GM18517 (cell line): Measurements from ENCODE around the gene RNPEP.
"Not testable (repeated sequence)": the region's sequence is repeated elsewhere in the genome, so short reads cannot be mapped to it uniquely, and the experiment has no call there.

ENCODE experiments used
- ATAC-seq: cut with Tn5 transposase; IDR thresholded peaks from one replicate; pipeline ENCODE4 v1.9.1; 2021; ENCODE audit warnings: mild to moderate bottlenecking, moderate library complexity; ENCODE audit not compliant: unreplicated experiment

RNPEP gene

GRCh38 chr1:201955729-201956143 is 26.7 kb upstream of the RNPEP start:
- peak; percentile 30 for ATAC-seq

GRCh38 chr1:201958348-201958747 is 24.1 kb upstream of the RNPEP start:
- no peak for ATAC-seq

GRCh38 chr1:201962382-201962781 is 20.1 kb upstream of the RNPEP start:
- not testable (repeated sequence) for ATAC-seq

- ATAC-seq: no peak
Measured at GRCh38 chr1:201964261-201964660, 18.2 kb upstream of the RNPEP start.

- no peak for ATAC-seq
Measured at GRCh38 chr1:201966171-201966570, 16.3 kb upstream of the RNPEP start.

- no peak for ATAC-seq
Measured at GRCh38 chr1:201968202-201968925, 14.1 kb upstream of the RNPEP start.

- ATAC-seq: no peak
Measured at GRCh38 chr1:201970334-201971159, 11.9 kb upstream of the RNPEP start.

GRCh38 chr1:201982082-201982622 is 296 bp upstream of the RNPEP start:
- peak; percentile 31 for ATAC-seq

GRCh38 chr1:201983380-201983805 is 945 bp downstream of the RNPEP start:
- ATAC-seq: no peak

- ATAC-seq: no peak
Measured at GRCh38 chr1:201984446-201984845, 2.0 kb downstream of the RNPEP start.

- no peak for ATAC-seq
Measured at GRCh38 chr1:201985355-201985754, 2.9 kb downstream of the RNPEP start.

GRCh38 chr1:201988601-201989000 is 6.2 kb downstream of the RNPEP start:
- no peak for ATAC-seq

GRCh38 chr1:201989354-201990128 is 7.1 kb downstream of the RNPEP start:
- no peak for ATAC-seq

- no peak for ATAC-seq
Measured at GRCh38 chr1:201990427-201990826, 8.0 kb downstream of the RNPEP start.

GRCh38 chr1:201999625-202000238 is 17.3 kb downstream of the RNPEP start:
- ATAC-seq: no peak

- no peak for ATAC-seq
Measured at GRCh38 chr1:202002507-202002906, 20.1 kb downstream of the RNPEP start.

GRCh38 chr1:202004711-202005110 is 22.3 kb downstream of the RNPEP start:
- no peak for ATAC-seq

GRCh38 chr1:202005958-202006357 is 23.5 kb downstream of the RNPEP start:
- no peak for ATAC-seq

- ATAC-seq: no peak
Measured at GRCh38 chr1:202007304-202007703, 24.9 kb downstream of the RNPEP start.

- ATAC-seq: no peak
Measured at GRCh38 chr1:202007805-202008489, 25.5 kb downstream of the RNPEP start.
